ENCODE results near the gene EMB.
"Not testable (repeated sequence)": the region's sequence is repeated elsewhere in the genome, so short reads cannot be mapped to it uniquely, and the experiment has no call there.

The EMB gene

GRCh38 chr5:50421184-50421950 is 19.7 kb downstream of the EMB start:
- DNase-seq: not testable (repeated sequence)

- no peak for DNase-seq
Observed at GRCh38 chr5:50420343-50420935, 20.6 kb downstream of the EMB start.

GRCh38 chr5:50419656-50420055 is 21.4 kb downstream of the EMB start:
- DNase-seq: not testable (repeated sequence)

GRCh38 chr5:50416637-50417036 is 24.5 kb downstream of the EMB start:
- not testable (repeated sequence) for DNase-seq

GRCh38 chr5:50415912-50416311 is 25.2 kb downstream of the EMB start:
- peak; percentile 61 for DNase-seq

GRCh38 chr5:50410932-50411331 is 30.2 kb downstream of the EMB start:
- DNase-seq: not testable (repeated sequence)

- DNase-seq: no peak
Observed at GRCh38 chr5:50406877-50407276, 34.2 kb downstream of the EMB start.

- no peak for DNase-seq
Observed at GRCh38 chr5:50401336-50401735, 39.8 kb downstream of the EMB start.

GRCh38 chr5:50393925-50394609 is 47.0 kb downstream of the EMB start:
- DNase-seq: not testable (repeated sequence)

- not testable (repeated sequence) for DNase-seq
Observed at GRCh38 chr5:50392289-50392688, 48.8 kb downstream of the EMB start.

- DNase-seq: not testable (repeated sequence)
Observed at GRCh38 chr5:50384381-50384780, 56.7 kb downstream of the EMB start.

GRCh38 chr5:50376696-50377095 is 64.4 kb downstream of the EMB start:
- not testable (repeated sequence) for DNase-seq

- DNase-seq: not testable (repeated sequence)
Observed at GRCh38 chr5:50369287-50370033, 71.6 kb downstream of the EMB start.

- no peak for DNase-seq
Observed at GRCh38 chr5:50365426-50366251, 75.4 kb downstream of the EMB start.

- DNase-seq: not testable (repeated sequence)
Observed at GRCh38 chr5:50364535-50365309, 76.4 kb downstream of the EMB start.

GRCh38 chr5:50359187-50359586 is 81.9 kb downstream of the EMB start:
- DNase-seq: no peak

- DNase-seq: no peak
Observed at GRCh38 chr5:50352382-50352781, 88.7 kb downstream of the EMB start.
